ENCODE results near the gene GHR. TPM values are rescaled to one million over a fixed set of nuclear protein-coding genes. Genes with fewer than 3 reads are reported as not detected.
"Not testable (repeated sequence)": the region's sequence is repeated elsewhere in the genome, so short reads cannot be mapped to it uniquely, and the experiment has no call there.

GHR gene
- total RNA-seq, 1 experiment from 2014 or later, result 0.28 TPM

DNA sequence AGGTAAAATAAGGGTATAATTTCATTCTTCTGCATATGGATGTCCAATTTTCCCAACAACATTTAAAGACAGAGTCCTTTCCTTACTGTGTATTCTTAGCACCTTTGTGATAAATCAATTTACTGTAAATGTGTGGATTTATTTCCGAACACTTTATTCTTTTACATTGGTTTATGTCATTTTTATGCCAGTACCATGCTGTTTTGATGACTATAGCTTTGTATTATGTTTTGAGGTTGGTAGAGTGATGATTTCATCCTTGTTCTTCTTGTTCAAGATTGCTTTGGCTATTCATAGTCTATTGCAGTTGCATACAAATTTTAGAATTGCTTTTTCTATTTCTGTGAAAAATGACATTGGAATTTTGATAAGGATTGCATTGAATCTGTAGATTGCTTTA is 280.0 kb downstream of the GHR start:
- no peak for DNase-seq

DNA sequence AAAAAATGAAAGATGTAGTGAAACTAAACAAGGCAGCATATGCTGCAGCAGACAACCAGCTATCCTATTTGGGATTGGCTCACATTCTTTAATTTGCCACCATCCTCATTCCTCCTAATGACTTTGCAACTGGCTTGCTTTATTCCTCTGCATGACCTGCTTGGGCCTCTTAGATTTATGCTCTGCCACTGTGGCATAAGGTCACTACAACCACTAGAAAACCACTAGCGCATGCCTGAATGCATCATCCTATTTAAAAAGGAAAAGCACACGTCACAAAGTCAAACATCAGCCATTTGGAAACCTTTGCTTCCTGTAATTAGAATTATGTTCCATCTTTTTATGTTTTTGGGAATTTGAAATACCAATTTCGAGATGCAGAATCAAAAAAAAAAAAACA is 292.5 kb downstream of the GHR start:
- Histone ChIP-seq H3K27me3 (ENCODE audit: control insufficient read depth, insufficient read depth, low read length) (no peaks in the 10 kb centered on the region), H3K4me3 (ENCODE audit: insufficient read depth, low read depth, low read length) (no peak overlapping the region), H3K36me3 (replicated peaks; ENCODE audit: control insufficient read depth, insufficient read depth, low read length) (no peaks in the 10 kb centered on the region)
- DNase-seq, result no peak

More for the DNA sequence above, 280.0 kb downstream of the GHR start:
- Histone ChIP-seq H3K4me3 (ENCODE audit: insufficient read depth, low read depth, low read length) (no peak overlapping the region), H3K27me3 (ENCODE audit: control insufficient read depth, insufficient read depth, low read length) (no peaks in the 10 kb centered on the region), H3K36me3 (replicated peaks; ENCODE audit: control insufficient read depth, insufficient read depth, low read length) (no peaks in the 10 kb centered on the region)

DNA sequence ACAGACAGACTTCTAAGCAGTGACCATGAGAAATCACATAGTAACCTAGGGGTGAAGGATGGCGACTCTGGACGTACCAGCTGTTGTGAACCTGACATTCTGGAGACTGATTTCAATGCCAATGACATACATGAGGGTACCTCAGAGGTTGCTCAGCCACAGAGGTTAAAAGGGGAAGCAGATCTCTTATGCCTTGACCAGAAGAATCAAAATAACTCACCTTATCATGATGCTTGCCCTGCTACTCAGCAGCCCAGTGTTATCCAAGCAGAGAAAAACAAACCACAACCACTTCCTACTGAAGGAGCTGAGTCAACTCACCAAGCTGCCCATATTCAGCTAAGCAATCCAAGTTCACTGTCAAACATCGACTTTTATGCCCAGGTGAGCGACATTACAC is 295.4 kb downstream of the GHR start:
- Histone ChIP-seq H3K27me3 (ENCODE audit: control insufficient read depth, insufficient read depth, low read length) (no peaks in the 10 kb centered on the region), H3K4me3 (ENCODE audit: insufficient read depth, low read depth, low read length) (no peak overlapping the region), H3K36me3 (replicated peaks; ENCODE audit: control insufficient read depth, insufficient read depth, low read length) (no peaks in the 10 kb centered on the region)
- no peak for DNase-seq

DNA sequence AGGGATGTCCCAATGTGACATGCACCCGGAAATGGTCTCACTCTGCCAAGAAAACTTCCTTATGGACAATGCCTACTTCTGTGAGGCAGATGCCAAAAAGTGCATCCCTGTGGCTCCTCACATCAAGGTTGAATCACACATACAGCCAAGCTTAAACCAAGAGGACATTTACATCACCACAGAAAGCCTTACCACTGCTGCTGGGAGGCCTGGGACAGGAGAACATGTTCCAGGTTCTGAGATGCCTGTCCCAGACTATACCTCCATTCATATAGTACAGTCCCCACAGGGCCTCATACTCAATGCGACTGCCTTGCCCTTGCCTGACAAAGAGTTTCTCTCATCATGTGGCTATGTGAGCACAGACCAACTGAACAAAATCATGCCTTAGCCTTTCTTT is 295.8 kb downstream of the GHR start:
- no peak for DNase-seq
- no peaks in the 10 kb centered on the region for H3K27me3 ChIP-seq (ENCODE audit: control insufficient read depth, insufficient read depth, low read length)
- H3K4me3 ChIP-seq (ENCODE audit: insufficient read depth, low read depth, low read length), result no peak overlapping the region
- H3K36me3 ChIP-seq (replicated peaks; ENCODE audit: control insufficient read depth, insufficient read depth, low read length), result no peaks in the 10 kb centered on the region

DNA sequence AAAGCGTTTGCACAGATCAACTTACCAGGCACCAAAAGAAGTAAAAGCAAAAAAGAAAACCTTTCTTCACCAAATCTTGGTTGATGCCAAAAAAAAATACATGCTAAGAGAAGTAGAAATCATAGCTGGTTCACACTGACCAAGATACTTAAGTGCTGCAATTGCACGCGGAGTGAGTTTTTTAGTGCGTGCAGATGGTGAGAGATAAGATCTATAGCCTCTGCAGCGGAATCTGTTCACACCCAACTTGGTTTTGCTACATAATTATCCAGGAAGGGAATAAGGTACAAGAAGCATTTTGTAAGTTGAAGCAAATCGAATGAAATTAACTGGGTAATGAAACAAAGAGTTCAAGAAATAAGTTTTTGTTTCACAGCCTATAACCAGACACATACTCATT is 297.0 kb downstream of the GHR start:
- Histone ChIP-seq H3K36me3 (replicated peaks; ENCODE audit: control insufficient read depth, insufficient read depth, low read length) (no peaks in the 10 kb centered on the region), H3K27me3 (ENCODE audit: control insufficient read depth, insufficient read depth, low read length) (no peaks in the 10 kb centered on the region), H3K4me3 (ENCODE audit: insufficient read depth, low read depth, low read length) (no peak overlapping the region)
- no peak for DNase-seq

DNA sequence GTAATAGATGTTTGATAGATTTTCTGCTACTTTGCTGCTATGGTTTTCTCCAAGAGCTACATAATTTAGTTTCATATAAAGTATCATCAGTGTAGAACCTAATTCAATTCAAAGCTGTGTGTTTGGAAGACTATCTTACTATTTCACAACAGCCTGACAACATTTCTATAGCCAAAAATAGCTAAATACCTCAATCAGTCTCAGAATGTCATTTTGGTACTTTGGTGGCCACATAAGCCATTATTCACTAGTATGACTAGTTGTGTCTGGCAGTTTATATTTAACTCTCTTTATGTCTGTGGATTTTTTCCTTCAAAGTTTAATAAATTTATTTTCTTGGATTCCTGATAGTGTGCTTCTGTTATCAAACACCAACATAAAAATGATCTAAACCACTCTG is 298.2 kb downstream of the GHR start:
- no peak for DNase-seq
- Histone ChIP-seq H3K36me3 (replicated peaks; ENCODE audit: control insufficient read depth, insufficient read depth, low read length) (no peaks in the 10 kb centered on the region), H3K27me3 (ENCODE audit: control insufficient read depth, insufficient read depth, low read length) (no peaks in the 10 kb centered on the region), H3K4me3 (ENCODE audit: insufficient read depth, low read depth, low read length) (no peak overlapping the region)

DNA sequence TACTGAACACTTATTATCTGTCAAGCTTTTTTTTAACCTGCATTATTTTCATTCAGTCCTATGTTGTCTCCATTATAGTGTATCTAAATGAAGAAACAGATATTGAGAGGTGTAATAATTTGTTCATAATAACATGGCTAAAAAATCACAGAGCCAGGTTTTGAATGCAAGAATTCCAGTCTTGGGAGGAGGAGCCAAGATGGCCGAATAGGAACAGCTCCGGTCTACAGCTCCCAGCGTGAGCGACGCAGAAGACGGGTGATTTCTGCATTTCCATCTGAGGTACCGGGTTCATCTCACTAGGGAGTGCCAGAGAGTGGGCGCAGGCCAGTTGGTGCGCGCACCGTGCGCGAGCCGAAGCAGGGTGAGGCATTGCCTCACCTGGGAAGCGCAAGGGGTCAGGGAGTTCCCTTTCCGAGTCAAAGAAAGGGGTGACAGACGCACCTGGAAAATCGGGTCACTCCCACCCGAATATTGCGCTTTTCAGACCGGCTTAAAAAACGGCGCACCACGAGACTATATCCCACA is 311.4 kb downstream of the GHR start:
- DNase-seq; H3K36me3 ChIP-seq (replicated peaks; ENCODE audit: control insufficient read depth, insufficient read depth, low read length); H3K27me3 ChIP-seq (ENCODE audit: control insufficient read depth, insufficient read depth, low read length); H3K4me3 ChIP-seq (ENCODE audit: insufficient read depth, low read depth, low read length): not testable (repeated sequence)

DNA sequence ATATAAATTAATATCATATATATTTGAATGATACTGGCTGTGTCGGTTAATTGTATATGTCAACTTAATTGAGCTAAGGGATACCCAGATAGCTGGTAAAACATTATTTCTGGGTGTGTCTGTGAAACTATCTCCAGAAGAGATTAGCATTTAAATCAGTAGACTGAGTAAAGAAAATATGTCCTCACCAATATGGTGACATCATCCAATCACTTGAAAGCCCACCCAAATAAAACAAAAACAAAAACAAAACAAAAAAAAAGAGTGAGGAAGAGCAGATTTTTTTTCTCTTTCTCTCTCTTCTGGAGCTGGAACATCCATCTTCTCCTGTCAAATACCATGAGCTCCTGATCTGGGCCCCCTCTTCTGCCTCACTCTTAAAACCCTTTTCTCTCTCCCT is 317.7 kb downstream of the GHR start:
- no peaks in the 10 kb centered on the region for H3K36me3 ChIP-seq (replicated peaks; ENCODE audit: control insufficient read depth, insufficient read depth, low read length)
- no peak for DNase-seq
- no peak overlapping the region for H3K4me3 ChIP-seq (ENCODE audit: insufficient read depth, low read depth, low read length)
- no peaks in the 10 kb centered on the region for H3K27me3 ChIP-seq (ENCODE audit: control insufficient read depth, insufficient read depth, low read length)

DNA sequence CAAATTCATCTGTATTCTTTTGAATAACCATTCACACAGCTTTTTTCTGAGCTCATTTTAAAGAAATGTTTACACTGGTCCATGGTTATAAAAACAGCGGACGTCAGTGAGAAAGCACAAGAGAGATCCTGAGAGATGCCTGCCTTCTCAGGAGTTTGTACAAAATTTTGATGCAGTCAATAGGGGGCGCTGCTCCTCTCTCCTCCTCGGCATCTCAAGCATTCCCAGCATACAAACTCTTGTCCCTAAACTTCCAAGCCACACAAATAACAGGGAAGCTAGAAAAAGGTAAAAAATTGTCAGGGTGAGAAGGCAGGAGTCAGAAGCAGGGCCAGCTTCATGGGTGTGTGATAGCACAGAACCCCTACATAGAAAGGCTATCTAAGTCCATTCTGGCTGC is 322.2 kb downstream of the GHR start:
- Histone ChIP-seq H3K36me3 (replicated peaks; ENCODE audit: control insufficient read depth, insufficient read depth, low read length) (no peaks in the 10 kb centered on the region), H3K27me3 (ENCODE audit: control insufficient read depth, insufficient read depth, low read length) (no peaks in the 10 kb centered on the region)
- peak; percentile 24 for DNase-seq

DNA sequence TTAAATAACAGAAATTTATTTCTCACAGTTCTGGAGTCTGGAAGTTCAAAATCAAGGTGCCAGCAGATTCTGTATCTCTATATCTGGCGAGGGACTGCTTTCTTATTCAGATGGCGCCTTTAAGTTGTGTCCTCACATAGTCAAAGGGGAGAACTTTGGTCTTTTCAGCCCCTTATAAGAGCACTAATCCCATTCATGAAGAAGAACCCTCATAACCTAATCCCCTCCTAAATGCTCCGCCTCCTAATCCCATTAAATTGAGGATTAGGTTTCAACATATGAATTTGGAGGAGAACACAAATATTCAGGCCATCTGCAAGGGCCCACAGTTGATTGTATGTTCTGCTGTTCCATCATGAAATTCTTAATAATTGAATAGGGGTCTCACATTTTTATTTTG is 322.6 kb downstream of the GHR start:
- Histone ChIP-seq H3K4me3 (ENCODE audit: insufficient read depth, low read depth, low read length) (no peak overlapping the region), H3K27me3 (ENCODE audit: control insufficient read depth, insufficient read depth, low read length) (no peaks in the 10 kb centered on the region)
- no peak for DNase-seq

More for the DNA sequence above, 322.2 kb downstream of the GHR start:
- no peak overlapping the region for H3K4me3 ChIP-seq (ENCODE audit: insufficient read depth, low read depth, low read length)

DNA sequence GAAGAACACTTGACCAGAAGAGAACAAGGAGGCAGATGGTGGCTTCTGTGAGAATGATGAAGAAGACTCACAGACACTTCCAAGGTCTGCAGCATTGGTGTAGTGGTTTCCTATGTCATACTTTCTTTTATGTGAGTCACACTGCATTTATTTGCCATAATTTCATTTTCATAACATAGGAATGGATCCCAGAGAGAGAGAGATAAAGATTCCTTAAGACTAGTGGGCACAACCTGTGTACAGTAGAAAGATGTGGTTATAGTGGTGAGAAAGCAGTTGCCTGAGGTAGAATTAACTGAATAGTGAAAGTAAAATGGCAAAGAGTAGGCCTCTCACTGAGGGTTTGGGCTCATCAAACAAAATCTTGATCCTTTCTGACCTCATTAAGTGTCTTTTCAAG is 325.8 kb downstream of the GHR start:
- no peaks in the 10 kb centered on the region for H3K27me3 ChIP-seq (ENCODE audit: control insufficient read depth, insufficient read depth, low read length)
- no peaks in the 10 kb centered on the region for H3K36me3 ChIP-seq (replicated peaks; ENCODE audit: control insufficient read depth, insufficient read depth, low read length)
- H3K4me3 ChIP-seq (ENCODE audit: insufficient read depth, low read depth, low read length), result no peak overlapping the region
- no peak for DNase-seq

More for the DNA sequence above, 322.6 kb downstream of the GHR start:
- H3K36me3 ChIP-seq (replicated peaks; ENCODE audit: control insufficient read depth, insufficient read depth, low read length), result no peaks in the 10 kb centered on the region

DNA sequence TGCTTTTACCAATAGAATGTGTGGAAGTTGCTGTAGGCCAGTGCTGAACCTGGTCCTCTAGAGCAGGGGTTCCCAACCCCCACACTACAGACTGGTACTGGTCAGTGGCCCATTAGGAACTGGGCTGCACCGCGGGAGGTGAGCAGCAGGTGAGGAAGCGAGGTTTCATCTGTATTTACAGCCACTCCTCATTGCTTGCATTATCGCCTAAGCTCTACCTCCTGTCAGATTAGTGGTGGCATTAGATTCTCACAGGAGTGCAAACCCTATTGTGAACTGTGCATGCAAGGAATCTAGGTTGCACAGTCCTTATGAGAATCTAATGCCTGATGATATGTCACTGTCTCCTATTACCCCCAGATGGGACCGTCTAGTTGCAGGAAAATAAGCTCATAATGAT is 327.3 kb downstream of the GHR start:
- Histone ChIP-seq H3K36me3 (replicated peaks; ENCODE audit: control insufficient read depth, insufficient read depth, low read length) (no peaks in the 10 kb centered on the region), H3K4me3 (ENCODE audit: insufficient read depth, low read depth, low read length) (no peak overlapping the region)
- DNase-seq, result no peak

DNA sequence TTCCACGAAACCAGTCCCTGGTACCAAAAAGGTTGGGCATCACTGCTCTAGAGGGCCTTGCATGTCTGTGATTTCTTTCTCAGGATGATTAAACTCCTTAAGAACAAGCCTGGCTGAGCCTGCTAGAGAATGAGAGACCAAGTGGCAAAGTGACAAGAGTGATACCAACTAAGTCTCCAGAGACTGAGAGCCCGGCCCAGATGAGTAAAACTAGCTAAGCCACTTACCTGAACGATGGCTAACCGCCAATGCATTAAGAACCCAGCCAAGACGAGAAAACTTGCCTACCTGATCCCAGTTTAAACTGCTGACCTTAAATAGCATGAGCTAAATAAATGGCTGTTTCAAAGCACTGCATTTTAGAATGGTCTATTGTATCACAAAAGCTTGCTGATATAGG is 327.8 kb downstream of the GHR start:
- no peaks in the 10 kb centered on the region for H3K36me3 ChIP-seq (replicated peaks; ENCODE audit: control insufficient read depth, insufficient read depth, low read length)
- no peaks in the 10 kb centered on the region for H3K27me3 ChIP-seq (ENCODE audit: control insufficient read depth, insufficient read depth, low read length)
- no peak overlapping the region for H3K4me3 ChIP-seq (ENCODE audit: insufficient read depth, low read depth, low read length)
- no peak for DNase-seq

More for the DNA sequence above, 327.3 kb downstream of the GHR start:
- no peaks in the 10 kb centered on the region for H3K27me3 ChIP-seq (ENCODE audit: control insufficient read depth, insufficient read depth, low read length)

DNA sequence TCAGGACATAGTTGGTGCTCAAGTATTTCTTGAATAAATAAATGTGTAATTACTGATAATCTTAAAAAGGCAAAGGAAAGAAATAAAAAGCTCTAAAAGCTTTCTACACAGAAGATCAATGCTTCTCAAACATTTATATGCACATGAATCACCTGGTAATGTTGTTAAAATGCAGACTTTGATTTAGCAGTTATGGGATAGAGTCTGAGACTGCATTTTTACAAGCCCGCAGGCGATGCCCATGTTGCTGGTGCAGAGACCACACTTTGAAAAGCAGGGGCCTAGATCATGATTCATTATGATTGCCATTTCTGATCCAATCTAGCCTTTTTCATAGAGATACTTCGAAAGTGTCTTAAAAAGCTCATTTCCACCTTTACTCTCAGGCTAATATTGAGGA is 329.9 kb downstream of the GHR start:
- DNase-seq, result no peak
- Histone ChIP-seq H3K36me3 (replicated peaks; ENCODE audit: control insufficient read depth, insufficient read depth, low read length) (no peaks in the 10 kb centered on the region), H3K4me3 (ENCODE audit: insufficient read depth, low read depth, low read length) (no peak overlapping the region), H3K27me3 (ENCODE audit: control insufficient read depth, insufficient read depth, low read length) (no peaks in the 10 kb centered on the region)

DNA sequence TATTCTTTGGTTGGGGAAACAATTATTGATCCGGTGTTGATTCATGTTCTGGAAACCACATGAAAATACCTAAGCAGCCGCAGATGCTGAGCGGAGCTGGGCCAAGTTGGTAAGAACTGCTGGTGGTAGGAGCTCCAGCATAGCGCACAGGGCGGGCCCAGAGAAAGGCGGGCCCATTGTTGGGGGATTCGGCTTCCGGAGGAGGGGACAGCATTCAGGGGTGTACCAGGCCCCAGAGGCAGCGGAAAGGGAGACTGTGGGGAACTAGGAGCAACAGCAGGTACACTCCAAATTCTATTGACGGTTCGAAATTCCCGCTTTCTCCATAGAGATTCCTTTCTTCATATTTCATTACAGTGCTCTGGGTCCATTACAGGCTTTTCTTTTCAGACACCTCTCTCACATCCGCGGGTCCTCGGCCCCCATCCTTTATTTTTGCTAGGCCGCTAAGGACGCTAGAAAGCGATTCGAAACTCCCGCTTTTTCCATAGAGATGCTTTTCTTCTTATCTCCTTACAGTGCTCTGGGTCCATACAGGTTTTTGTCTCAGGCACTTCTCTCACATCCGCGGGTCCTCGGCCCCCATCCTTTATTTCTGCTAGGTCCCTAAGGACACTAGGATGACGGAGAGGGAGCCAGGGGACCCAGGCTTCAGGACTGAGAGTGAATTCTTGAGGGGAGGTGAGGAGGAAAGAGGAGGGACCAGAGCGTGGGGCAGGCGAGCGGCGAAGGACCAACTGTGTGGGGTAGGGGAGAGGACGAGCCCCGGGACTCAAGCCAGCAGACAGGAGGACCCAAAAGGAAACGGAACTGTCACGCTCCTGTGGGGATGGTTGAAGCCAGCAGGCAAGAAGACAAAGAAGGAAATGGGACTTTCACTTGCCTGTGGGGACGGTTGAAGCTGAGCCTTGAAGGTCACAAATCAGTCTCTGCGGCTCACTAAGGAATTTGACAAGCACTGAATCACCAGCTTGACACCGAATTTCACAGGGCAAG is 333.7 kb downstream of the GHR start, which contains the start of gene CCDC152:
Gene CCDC152, plus strand, starts transcription at position 213 of the 996 bp plus-strand sequence. CDS start 2,304 bp downstream, outside the sequence.
- DNase-seq, result peak; percentile 37
- Histone ChIP-seq H3K4me3 (ENCODE audit: insufficient read depth, low read depth, low read length) (peak within 1 kb of the TSS; percentile 38), H3K27me3 (ENCODE audit: control insufficient read depth, insufficient read depth, low read length) (no peaks in the 10 kb centered on the region), H3K36me3 (replicated peaks; ENCODE audit: control insufficient read depth, insufficient read depth, low read length) (no peaks in the 10 kb centered on the region; the same call in 1 of the 2 replicates)
